HepG2 (cell line): ENCODE results near the gene STAMBPL1. TPM values are rescaled to one million over a fixed set of nuclear protein-coding genes. Genes with fewer than 3 reads are reported as not detected.

ENCODE experiments used
- ATAC-seq: fragments of 200-7000 bp; cut with Tn5 transposase; 3 replicates; pipeline ENCODE4 v1.9.1; 2020; ENCODE audit warnings: mild to moderate bottlenecking, moderate library complexity
- BruUV-seq: library from RNA; stranded (reverse); fragments of 400-500 nt; replicated peaks from 2 replicates; lab custom pipeline; 2021; lab: Mats Ljungman, UMichigan
- CTCF ChIA-PET: fragments of 300-600 bp; formaldehyde crosslinking; extraction: SDS; loops from one replicate; lab custom pipeline; 2021; ENCODE audit warnings: low total read pairs, inconsistent platforms, low intra/inter-chr PET ratio; lab: Yijun Ruan, JAX
- POLR2A ChIA-PET: fragments of 350-600 bp; sonication (Branson Sonifier 250); formaldehyde crosslinking; loops from one replicate; lab custom pipeline; 2020; ENCODE audit warnings: antibody characterized with exemption, inconsistent platforms; lab: Yijun Ruan, JAX
- DNase-seq: peaks from one replicate; pipeline ENCODE4 v3.0.0-alpha.2; 2015; ENCODE audit warnings: low spot score
- FAIRE-seq: peaks from 3 replicates; lab custom pipeline; 2011; peaks lifted over from hg19 to GRCh38; lab: Jason Lieb, UNC
- H2AFZ ChIP-seq: one replicate; pipeline ENCODE4 v1.6.1; 2011; ENCODE audit warnings: low read length, inconsistent platforms
- H3K27ac ChIP-seq: fragments of 300-600 bp; 3 replicates; pipeline ENCODE4 v1.8.0; 2011; ENCODE audit warnings: mixed run types, mild to moderate bottlenecking, mixed read lengths, low read length, inconsistent platforms; ENCODE audit not compliant: insufficient read depth; ENCODE audit errors: extremely low read length
- H3K27me3 ChIP-seq, 2 experiments: fragments of 200-600 bp in 1 of 2; 2 replicates in 1 of 2; 3 replicates in 1 of 2; pipeline versions ENCODE4 v1.6.0 to v1.8.0; 2011; ENCODE audit warnings: low read length in 2 of 2, mild to moderate bottlenecking in 2 of 2, moderate library complexity in 2 of 2, inconsistent platforms in 1 of 2; ENCODE audit not compliant: insufficient read depth in 2 of 2, control insufficient read depth in 1 of 2
- H3K36me3 ChIP-seq, 2 experiments: fragments of 200-600 bp in 1 of 2; replicated peaks in 1 of 2; 2 replicates in 1 of 2; 3 replicates in 1 of 2; pipeline versions ENCODE4 v1.5.1 to v1.8.0; 2011; ENCODE audit warnings: low read length in 2 of 2, inconsistent platforms in 1 of 2; ENCODE audit not compliant: insufficient read depth in 2 of 2, control insufficient read depth in 1 of 2
- H3K4me1 ChIP-seq: 2 replicates; pipeline ENCODE4 v1.5.1; 2012; ENCODE audit warnings: low read length, inconsistent platforms; ENCODE audit not compliant: insufficient read depth
- H3K4me2 ChIP-seq: 2 replicates; pipeline ENCODE4 v1.6.0; 2011; ENCODE audit warnings: low read depth, low read length, inconsistent platforms
- H3K4me3 ChIP-seq, 3 experiments: fragments of 200-600 bp in 1 of 3; sonication (generic), shearing (Covaris generic) in 1 of 3; replicated peaks in 1 of 3; 2 replicates each; pipeline ENCODE4 v1.5.1; 2011 to 2016; ENCODE audit warnings: low read length in 3 of 3, inconsistent platforms in 2 of 3, low read depth in 2 of 3, mild to moderate bottlenecking in 2 of 3, control low read depth in 1 of 3, mixed read lengths in 1 of 3; ENCODE audit not compliant: insufficient read depth in 1 of 3
- H3K79me2 ChIP-seq: one replicate; pipeline ENCODE4 v1.6.1; 2011; ENCODE audit warnings: low read length, inconsistent platforms; ENCODE audit not compliant: insufficient read depth
- H3K9ac ChIP-seq: 2 replicates; pipeline ENCODE4 v1.6.0; 2011; ENCODE audit warnings: mild to moderate bottlenecking, low read depth, low read length, inconsistent platforms; ENCODE audit not compliant: insufficient read depth
- H3K9me3 ChIP-seq: 2 replicates; pipeline ENCODE4 v1.5.1; 2012; ENCODE audit warnings: mild to moderate bottlenecking, low read length
- H4K20me1 ChIP-seq: 2 replicates; pipeline ENCODE4 v1.6.0; 2011; ENCODE audit warnings: inconsistent platforms, mild to moderate bottlenecking, low read length, moderate library complexity; ENCODE audit not compliant: insufficient read depth
- ATF2 ChIP-seq: sonication (generic); formaldehyde crosslinking; IDR thresholded peaks from 2 replicates; pipeline ENCODE4 v1.4.0; 2020; ENCODE audit warnings: missing genetic modification reagents
- E2F1 ChIP-seq: sonication (generic); formaldehyde crosslinking; IDR thresholded peaks from 2 replicates; pipeline ENCODE4 v1.5.0; 2020; ENCODE audit warnings: missing genetic modification reagents
- EED ChIP-seq: sonication (generic); formaldehyde crosslinking; IDR thresholded peaks from 2 replicates; pipeline ENCODE4 v1.5.0; 2020; ENCODE audit warnings: mild to moderate bottlenecking, missing genetic modification reagents
- ETV6 ChIP-seq: sonication (generic); formaldehyde crosslinking; conservative IDR thresholded peaks from 2 replicates; pipeline ENCODE4 v1.4.0; 2020; ENCODE audit warnings: missing genetic modification reagents
- FOXM1 ChIP-seq: sonication (generic); formaldehyde crosslinking; IDR thresholded peaks from 2 replicates; pipeline ENCODE4 v1.5.0; 2020; ENCODE audit warnings: missing genetic modification reagents
- MAFK ChIP-seq, 2 experiments: IDR thresholded peaks in 1 of 2; conservative IDR thresholded peaks in 1 of 2; 2 replicates each; pipeline ENCODE4 v1.6.1; 2011; ENCODE audit warnings: improper control_type of control experiment in 2 of 2, low read length in 2 of 2
- NFE2L1 ChIP-seq: sonication (generic); formaldehyde crosslinking; IDR thresholded peaks from 2 replicates; pipeline ENCODE4 v1.4.0; 2020; ENCODE audit warnings: missing genetic modification reagents, mild to moderate bottlenecking, borderline replicate concordance
- NR2F6 ChIP-seq, 2 experiments: IDR thresholded peaks; 2 replicates each; pipeline ENCODE4 v1.6.1; 2016; ENCODE audit warnings: antibody characterized with exemption in 1 of 2, mild to moderate bottlenecking in 1 of 2
- SMAD3 ChIP-seq: sonication (generic); formaldehyde crosslinking; IDR thresholded peaks from 2 replicates; pipeline ENCODE4 v1.4.0; 2020; ENCODE audit warnings: missing genetic modification reagents
- ZFP36L1 ChIP-seq: sonication (generic); formaldehyde crosslinking; IDR thresholded peaks from 2 replicates; pipeline ENCODE4 v1.8.0; 2022; ENCODE audit warnings: mild to moderate bottlenecking, missing genetic modification reagents, moderate library complexity
- ZNF17 ChIP-seq: sonication (generic); formaldehyde crosslinking; IDR thresholded peaks from 2 replicates; pipeline ENCODE4 v1.5.0; 2020; ENCODE audit warnings: mild to moderate bottlenecking, missing genetic modification reagents
- WGBS: methylation state at CpG from one replicate; pipeline ENCODE4 v1.1.6; 2017; ENCODE audit warnings: low lambda C conversion rate; 5-methylcytosine and 5-hydroxymethylcytosine counted together
- in situ Hi-C: cut with HindIII; loops from 2 replicates; pipeline ENCODE4 v1.10.0; 2017; ENCODE audit warnings: low pct_unique_long_range_greater_than_20kb; ENCODE audit not compliant: extremely low pct_ligation_motif_present
- intact Hi-C: fragments of 100-400 bp; cut with micrococcal nuclease; formaldehyde crosslinking; loops from one replicate; pipeline ENCODE4 v1.10.0; 2022; ENCODE audit not compliant: unreplicated experiment
- polyA plus RNA-seq, 8 experiments: library from polyadenylated mRNA; depleted of rRNA in 3 of 8; stranded (reverse) in 7 of 8; unstranded in 1 of 8; fragments of >200 nt; fragmentation: Illumina TruSeq in 4 of 8; extraction: Trizol in 4 of 8; gene quantifications; 2 replicates each; pipeline versions ENCODE4 v1.2.1 to v1.2.3, GENCODE V29; 2011 to 2016; ENCODE audit warnings: low read depth in 4 of 8, missing spikeins in 1 of 8, mixed read lengths in 1 of 8; ENCODE audit not compliant: insufficient read depth in 1 of 8
- total RNA-seq, 5 experiments: library from RNA; depleted of rRNA; stranded (reverse); fragments of >200 nt; fragmentation: Illumina TruSeq; extraction: Trizol; gene quantifications; 2 replicates each; pipeline ENCODE4 v1.2.3, GENCODE V29; 2016; ENCODE audit warnings: low read depth in 1 of 5

The STAMBPL1 gene
- total and polyA plus RNA-seq, 2 of the 13 experiments (the other 11 are each of a cell fraction or from before 2014, with no cell fraction given), result 1.4 to 1.5 TPM

DNA sequence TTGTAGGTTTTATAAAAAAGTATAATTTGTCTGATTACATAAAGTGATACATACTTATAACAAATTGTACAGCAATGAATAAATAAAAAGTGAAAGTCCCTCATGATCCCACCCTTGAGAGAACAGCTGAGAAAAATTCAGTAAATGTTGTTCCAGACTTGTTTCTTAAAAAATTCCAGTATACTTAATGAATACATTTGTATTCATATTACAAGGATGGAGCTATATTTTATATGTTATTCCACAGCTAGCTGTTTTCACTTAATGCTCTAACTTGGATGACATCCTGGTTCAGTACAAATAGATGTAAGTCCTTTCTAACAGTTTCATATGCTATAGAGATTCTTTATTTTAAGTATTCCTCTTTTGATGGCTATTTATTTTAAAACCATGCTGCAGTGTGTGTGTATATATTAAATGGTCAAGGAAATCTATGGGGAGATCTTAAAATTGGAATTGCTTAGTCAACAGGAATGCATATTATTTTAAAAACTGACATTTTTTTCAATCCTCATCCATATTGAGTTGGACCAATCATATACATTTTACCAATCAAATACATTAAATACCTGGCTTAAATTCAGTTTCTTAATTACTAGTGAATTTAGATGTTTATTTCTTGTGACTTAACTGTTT lies 8.9 kb downstream of the STAMBPL1 start:
- no peak for FAIRE-seq
- DNase-seq, result no peak
- Histone ChIP-seq H3K4me2 (no peak overlapping the region), H3K36me3 (no peaks in the 10 kb centered on the region), H2AFZ (no peak overlapping the region), H3K9me3 (no peaks in the 10 kb centered on the region), H3K27ac (no peak overlapping the region), H3K27me3 (no peaks in the 10 kb centered on the region), H3K4me3 (no peak overlapping the region), H4K20me1 (no peaks in the 10 kb centered on the region), H3K9ac (no peak overlapping the region), H3K79me2 (no peaks in the 10 kb centered on the region), H3K4me1 (no peaks in the 10 kb centered on the region)
- BruUV-seq, result no TSS peak
- ChIA-PET POLR2A (no interaction called here), CTCF (no interaction called here)
- TF ChIP-seq NFE2L1 (CRISPR knock-in tag) (no peak), NR2F6 (IDR thresholded peaks at IDR 0.05) (no peak), NR2F6 (CRISPR knock-in tag; IDR thresholded peaks at IDR 0.05) (no peak), EED (CRISPR knock-in tag) (no peak), FOXM1 (no peak), ZFP36L1 (no peak), SMAD3 (CRISPR knock-in tag) (no peak)
- no peak for ATAC-seq
- intact Hi-C loops, result no loop called here
- in situ Hi-C loops, result no loop called here

- WGBS, result 66% methylated on average over 1 of the region's 1 CpG
- H2AFZ ChIP-seq, result no peak overlapping the region
- no peaks in the 10 kb centered on the region for H3K27me3 ChIP-seq
- ChIA-PET POLR2A (no interaction called here), CTCF (no interaction called here)
- no peak for ATAC-seq
- H3K4me3 ChIP-seq, result no peak overlapping the region
- H3K36me3 ChIP-seq, result no peaks in the 10 kb centered on the region
- H3K9me3 ChIP-seq, result no peaks in the 10 kb centered on the region
- H3K79me2 ChIP-seq, result no peaks in the 10 kb centered on the region
- no peak for TF ChIP-seq ATF2 (CRISPR knock-in tag)
- no peak for TF ChIP-seq ZNF17 (CRISPR knock-in tag)
- TF ChIP-seq E2F1 (CRISPR knock-in tag), result no peak
- peak; percentile 13 to 52; a peak in 1 of 4 replicates for TF ChIP-seq MAFK (conservative IDR thresholded peaks at IDR 0.05 in 1 of 2, IDR thresholded peaks at IDR 0.05 in 1 of 2; ENCODE audit: low read length in 2 of 2)
- TF ChIP-seq ETV6 (CRISPR knock-in tag), result no peak
- TF ChIP-seq, all 625 proteins: peak for 1
- FAIRE-seq, result no peak
- no peak overlapping the region for H3K4me2 ChIP-seq
- H3K4me1 ChIP-seq, result no peaks in the 10 kb centered on the region
- no peak overlapping the region for H3K27ac ChIP-seq
- BruUV-seq, result no TSS peak
- H4K20me1 ChIP-seq, result no peaks in the 10 kb centered on the region
- H3K9ac ChIP-seq, result no peak overlapping the region
- in situ Hi-C loops (no loop called here), intact Hi-C loops (no loop called here)
- DNase-seq, result no peak
Measured at GRCh38 chr10:88889559-88890337, 9.7 kb downstream of the STAMBPL1 start.
